HCT116 (cell line): ENCODE results near the gene INPP4A. TPM values are rescaled to one million over a fixed set of nuclear protein-coding genes. Genes with fewer than 3 reads are reported as not detected.

Experiments used
- ATAC-seq: fragments of 200-7000 bp; cut with Tn5 transposase; 2 replicates; pipeline ENCODE4 v1.9.1; 2020; ENCODE audit warnings: mild to moderate bottlenecking, moderate library complexity
- BruUV-seq: library from RNA; stranded (reverse); fragments of 400-500 nt; replicated peaks from 2 replicates; lab custom pipeline; 2021; lab: Mats Ljungman, UMichigan
- CTCF ChIA-PET: fragments of 300-600 bp; sonication (Branson Sonifier 250); formaldehyde crosslinking; loops from one replicate; lab custom pipeline; 2021; ENCODE audit warnings: antibody characterized with exemption; lab: Charles Lee
- POLR2A ChIA-PET: fragments of 300-600, 350-600 bp; sonication (Branson Sonifier 250); formaldehyde crosslinking; loops from one replicate; lab custom pipeline; 2021; ENCODE audit warnings: antibody characterized with exemption; lab: Charles Lee
- RAD21 ChIA-PET, 2 experiments: fragments of 300-600 bp; sonication (Branson Sonifier 250); formaldehyde crosslinking; loops; one replicate each; lab custom pipeline; 2023; ENCODE audit warnings: low total read pairs in 2 of 2; ENCODE audit not compliant: uncharacterized antibody in 2 of 2, unreplicated experiment in 2 of 2, low non-redundant PET in 1 of 2; lab: Charles Lee
- DNase-seq: peaks from one replicate; pipeline ENCODE4 v3.0.0-alpha.2; 2010; ENCODE audit warnings: low read depth, low spot score
- H2AFZ ChIP-seq: fragments of 200-600 bp; shearing (Covaris generic), sonication (generic); 2 replicates; pipeline ENCODE4 v1.6.1; 2017; ENCODE audit warnings: low read depth, mixed run types, mixed read lengths, antibody characterized with exemption, low read length; ENCODE audit not compliant: poor library complexity, severe bottlenecking
- H3K27ac ChIP-seq: 2 replicates; pipeline ENCODE4 v1.5.1; 2012; ENCODE audit warnings: low read depth, low read length
- H3K27me3 ChIP-seq: fragments of 200-600 bp; sonication (generic); 2 replicates; pipeline ENCODE4 v1.6.1; 2016; ENCODE audit warnings: mixed run types, low read length, mixed read lengths; ENCODE audit not compliant: insufficient read depth
- H3K36me3 ChIP-seq, 2 experiments: fragments of 200-500 bp in 1 of 2; fragments of 200-600 bp in 1 of 2; sonication (Bioruptor generic) in 1 of 2; sonication (generic) in 1 of 2; 2 replicates each; pipeline versions ENCODE4 v1.5.1 to v1.6.1; 2014 to 2016; ENCODE audit warnings: low read length in 2 of 2, inconsistent platforms in 1 of 2, mixed read lengths in 1 of 2, mixed run types in 1 of 2; ENCODE audit not compliant: insufficient read depth in 2 of 2, control insufficient read depth in 1 of 2
- H3K4me1 ChIP-seq, 2 experiments: fragments of 200-600 bp in 1 of 2; sonication (generic) in 1 of 2; 2 replicates each; pipeline versions ENCODE4 v1.5.1 to v1.6.1; 2012 to 2017; ENCODE audit warnings: low read length in 2 of 2, inconsistent platforms in 1 of 2, mild to moderate bottlenecking in 1 of 2, mixed read lengths in 1 of 2, mixed run types in 1 of 2, moderate library complexity in 1 of 2; ENCODE audit not compliant: insufficient read depth in 2 of 2, control insufficient read depth in 1 of 2
- H3K4me2 ChIP-seq: fragments of 200-600 bp; sonication (generic); 2 replicates; pipeline ENCODE4 v1.6.1; 2017; ENCODE audit warnings: mixed run types, low read length, mixed read lengths
- H3K4me3 ChIP-seq, 2 experiments: fragments of 200-600 bp in 1 of 2; sonication (generic) in 1 of 2; replicated peaks in 1 of 2; 2 replicates each; pipeline ENCODE4 v1.5.1; 2011 to 2016; ENCODE audit warnings: low read length in 2 of 2, control low read depth in 1 of 2, low read depth in 1 of 2, mild to moderate bottlenecking in 1 of 2, mixed read lengths in 1 of 2, mixed run types in 1 of 2
- H3K79me2 ChIP-seq: fragments of 200-600 bp; sonication (generic); 2 replicates; pipeline ENCODE4 v1.6.1; 2017; ENCODE audit warnings: mild to moderate bottlenecking, mixed run types, low read length, moderate library complexity, mixed read lengths; ENCODE audit not compliant: insufficient read depth
- H3K9ac ChIP-seq: fragments of 200-600 bp; sonication (generic); 2 replicates; pipeline ENCODE4 v1.6.1; 2016; ENCODE audit warnings: low read length, mixed read lengths
- H3K9me2 ChIP-seq: fragments of 200-600 bp; sonication (generic), shearing (Covaris generic); 2 replicates; pipeline ENCODE4 v1.6.1; 2017; ENCODE audit warnings: mixed run types, mild to moderate bottlenecking, moderate library complexity; ENCODE audit not compliant: insufficient read depth
- H3K9me3 ChIP-seq, 2 experiments: fragments of 200-500 bp in 1 of 2; fragments of 200-600 bp in 1 of 2; sonication (Bioruptor generic) in 1 of 2; sonication (generic) in 1 of 2; 2 replicates each; pipeline ENCODE4 v1.6.1; 2014 to 2017; ENCODE audit warnings: low read length in 2 of 2, mixed read lengths in 2 of 2, inconsistent platforms in 1 of 2, low read depth in 1 of 2, mild to moderate bottlenecking in 1 of 2, mixed run types in 1 of 2, moderate library complexity in 1 of 2; ENCODE audit not compliant: control insufficient read depth in 1 of 2, insufficient read depth in 1 of 2
- H4K20me1 ChIP-seq: fragments of 200-600 bp; sonication (generic), shearing (Covaris generic); 2 replicates; pipeline ENCODE4 v1.6.1; 2017; ENCODE audit warnings: mixed run types, mild to moderate bottlenecking, moderate library complexity; ENCODE audit not compliant: insufficient read depth
- CBX3 ChIP-seq: IDR thresholded peaks from 2 replicates; pipeline ENCODE4 v1.6.1; 2012; ENCODE audit warnings: low read depth
- CEBPB ChIP-seq: IDR thresholded peaks from 2 replicates; pipeline ENCODE4 v1.6.1; 2012; ENCODE audit warnings: low read depth
- EZH2phosphoT487 ChIP-seq: fragments of 200-600 bp; IDR thresholded peaks from 2 replicates; pipeline ENCODE4 v1.6.1; 2018; ENCODE audit warnings: antibody characterized with exemption, borderline replicate concordance
- REST ChIP-seq: IDR thresholded peaks from 2 replicates; pipeline ENCODE4 v1.6.1; 2012; ENCODE audit warnings: low read depth
- SP1 ChIP-seq: IDR thresholded peaks from 2 replicates; pipeline ENCODE4 v1.6.1; 2012; ENCODE audit warnings: low read depth
- ZNF274 ChIP-seq: fragments of 200-500 bp; sonication (Bioruptor generic); IDR thresholded peaks from 2 replicates; pipeline ENCODE4 v1.6.1; 2014; ENCODE audit warnings: mild to moderate bottlenecking, low read depth, low read length, inconsistent platforms
- intact Hi-C: fragments of 100-400 bp; cut with micrococcal nuclease; formaldehyde crosslinking; loops from 2 replicates; pipeline ENCODE4 v1.10.0; 2022
- total RNA-seq: library from RNA; stranded (reverse); gene quantifications from one replicate; pipeline ENCODE4 v1.2.1, GENCODE V29; 2021; ENCODE audit not compliant: unreplicated experiment

Gene INPP4A
- total RNA-seq, 1 experiment from 2014 or later, result 18.5 TPM

GRCh38 chr2:98554116-98554861, 109.6 kb downstream of the INPP4A start:
- no TSS peak for BruUV-seq
- POLR2A ChIA-PET, result no interaction called here

More at GRCh38 chr2:98554116-98554861, 109.6 kb downstream of the INPP4A start:
- no peak overlapping the region for H3K4me3 ChIP-seq
- RAD21 ChIA-PET, result no interaction called here
- H4K20me1 ChIP-seq, result no peaks in the 10 kb centered on the region
- no peak overlapping the region for H3K9ac ChIP-seq
- CTCF ChIA-PET, result interaction anchor here (1.2 kb wide), 1 partner anchor 15 kb away, joined by 3 read pairs; no protein-coding TSS in a partner anchor
- H3K9me3 ChIP-seq, result no peaks in the 10 kb centered on the region
- ATAC-seq, result no peak
- no peak overlapping the region for H3K27ac ChIP-seq
- no peaks in the 10 kb centered on the region for H3K4me1 ChIP-seq
- H2AFZ ChIP-seq, result no peak overlapping the region
- H3K27me3 ChIP-seq, result no peaks in the 10 kb centered on the region
- no peaks in the 10 kb centered on the region for H3K79me2 ChIP-seq
- no peak overlapping the region for H3K4me2 ChIP-seq
- no peak for TF ChIP-seq CEBPB
- TF ChIP-seq CBX3, result no peak
- no peak for TF ChIP-seq SP1
- no peak for TF ChIP-seq EZH2phosphoT487
- TF ChIP-seq REST, result no peak
- TF ChIP-seq ZNF274, result no peak
- no peak for DNase-seq
- no peaks in the 10 kb centered on the region for H3K9me2 ChIP-seq
- H3K36me3 ChIP-seq, result peaks cover 4% of the 10 kb centered on the region in 2 experiments; a peak in 2 of 4 replicates
- intact Hi-C loops, result no loop called here
